ENCODE measurements around the gene COL6A3.

DNA sequence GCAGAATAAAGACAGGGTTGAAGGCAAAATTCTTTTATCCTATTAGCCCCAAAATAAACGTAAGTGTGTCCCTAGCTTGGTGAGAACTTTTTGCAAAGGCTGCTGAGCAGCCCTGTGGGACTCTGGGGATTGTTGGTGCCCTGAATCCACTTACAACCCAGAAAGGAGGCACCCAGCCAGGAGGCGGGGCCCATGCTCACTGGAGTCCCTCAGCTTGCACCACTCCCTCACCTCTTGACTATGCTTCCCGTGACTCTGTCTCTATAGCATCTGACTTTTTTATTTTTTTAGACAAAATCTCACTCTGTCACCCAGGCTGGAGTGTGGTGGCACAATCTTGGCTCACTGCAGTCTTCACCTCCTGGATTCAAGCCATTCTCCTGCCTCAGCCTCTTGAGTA lies 15.8 kb upstream of the COL6A3 start:
- TF ChIP-seq, protein P1, sequence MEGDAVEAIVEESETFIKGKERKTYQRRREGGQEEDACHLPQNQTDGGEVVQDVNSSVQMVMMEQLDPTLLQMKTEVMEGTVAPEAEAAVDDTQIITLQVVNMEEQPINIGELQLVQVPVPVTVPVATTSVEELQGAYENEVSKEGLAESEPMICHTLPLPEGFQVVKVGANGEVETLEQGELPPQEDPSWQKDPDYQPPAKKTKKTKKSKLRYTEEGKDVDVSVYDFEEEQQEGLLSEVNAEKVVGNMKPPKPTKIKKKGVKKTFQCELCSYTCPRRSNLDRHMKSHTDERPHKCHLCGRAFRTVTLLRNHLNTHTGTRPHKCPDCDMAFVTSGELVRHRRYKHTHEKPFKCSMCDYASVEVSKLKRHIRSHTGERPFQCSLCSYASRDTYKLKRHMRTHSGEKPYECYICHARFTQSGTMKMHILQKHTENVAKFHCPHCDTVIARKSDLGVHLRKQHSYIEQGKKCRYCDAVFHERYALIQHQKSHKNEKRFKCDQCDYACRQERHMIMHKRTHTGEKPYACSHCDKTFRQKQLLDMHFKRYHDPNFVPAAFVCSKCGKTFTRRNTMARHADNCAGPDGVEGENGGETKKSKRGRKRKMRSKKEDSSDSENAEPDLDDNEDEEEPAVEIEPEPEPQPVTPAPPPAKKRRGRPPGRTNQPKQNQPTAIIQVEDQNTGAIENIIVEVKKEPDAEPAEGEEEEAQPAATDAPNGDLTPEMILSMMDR (conservative IDR thresholded peaks at IDR 0.05; ENCODE audit: low read depth, low read length), result no peak
- no peak for TF ChIP-seq EZH2 (IDR thresholded peaks at IDR 0.05; ENCODE audit: borderline replicate concordance, low read depth, low read length, poor library complexity, severe bottlenecking)

Measured in A673 (cell line).